Panc1 (cell line): Measurements from ENCODE around the gene POLR3K. TPM values are rescaled to one million over a fixed set of nuclear protein-coding genes. Genes with fewer than 3 reads are reported as not detected.

ENCODE experiments used
- ATAC-seq: fragments of 200-7000 bp; cut with Tn5 transposase; 2 replicates; pipeline ENCODE4 v1.9.1; 2020; ENCODE audit warnings: mild to moderate bottlenecking, moderate library complexity
- BruUV-seq: library from RNA; stranded (reverse); fragments of 400-500 nt; replicated peaks from 2 replicates; lab custom pipeline; 2021; lab: Mats Ljungman, UMichigan
- CTCF ChIA-PET: fragments of 300-600 bp; sonication (Branson Sonifier 250); formaldehyde crosslinking; loops from one replicate; lab custom pipeline; 2022; ENCODE audit warnings: antibody characterized with exemption; lab: Charles Lee
- POLR2A ChIA-PET: fragments of 300-600 bp; sonication (Branson Sonifier 250); formaldehyde crosslinking; loops from one replicate; lab custom pipeline; 2022; ENCODE audit warnings: antibody characterized with exemption; lab: Charles Lee
- DNase-seq: peaks from one replicate; pipeline ENCODE4 v3.0.0-alpha.2; 2010; ENCODE audit warnings: low read depth, low spot score
- H3K27ac ChIP-seq: 2 replicates; pipeline ENCODE4 v1.5.1; 2011; ENCODE audit warnings: mild to moderate bottlenecking, low read length, inconsistent platforms
- H3K27me3 ChIP-seq: fragments of 200-500 bp; sonication (Bioruptor generic); 2 replicates; pipeline ENCODE4 v1.6.0; 2014; ENCODE audit warnings: low read length, inconsistent platforms; ENCODE audit not compliant: control insufficient read depth, insufficient read depth
- H3K36me3 ChIP-seq: fragments of 200-500 bp; sonication (Bioruptor generic); 2 replicates; pipeline ENCODE4 v1.5.1; 2014; ENCODE audit warnings: inconsistent platforms, mild to moderate bottlenecking, low read length, moderate library complexity; ENCODE audit not compliant: control insufficient read depth, insufficient read depth
- H3K4me1 ChIP-seq: 2 replicates; pipeline ENCODE4 v1.5.1; 2011; ENCODE audit warnings: inconsistent platforms, mild to moderate bottlenecking, low read length, moderate library complexity; ENCODE audit not compliant: control insufficient read depth, insufficient read depth
- H3K4me3 ChIP-seq, 2 experiments: 2 replicates each; pipeline ENCODE4 v1.5.1; 2011 to 2012; ENCODE audit warnings: low read depth in 2 of 2, low read length in 2 of 2, mild to moderate bottlenecking in 2 of 2, inconsistent platforms in 1 of 2, moderate library complexity in 1 of 2
- H3K9me3 ChIP-seq: fragments of 200-500 bp; sonication (Bioruptor generic); 2 replicates; pipeline ENCODE4 v1.5.1; 2014; ENCODE audit warnings: low read depth, mild to moderate bottlenecking, inconsistent platforms, low read length, moderate library complexity; ENCODE audit not compliant: control insufficient read depth, insufficient read depth
- CTCF ChIP-seq: fragments of 450-650 bp; IDR thresholded peaks from 2 replicates; pipeline ENCODE4 v1.5.1; 2017; ENCODE audit warnings: mild to moderate bottlenecking
- POLR2AphosphoS5 ChIP-seq: IDR thresholded peaks from 2 replicates; pipeline ENCODE4 v1.6.1; 2012; ENCODE audit warnings: mild to moderate bottlenecking, low read depth, low read length, moderate library complexity
- REST ChIP-seq, 2 experiments: IDR thresholded peaks; 2 replicates each; pipeline ENCODE4 v1.6.1; 2011 to 2012; ENCODE audit warnings: low read depth in 2 of 2, control low read depth in 1 of 2, low read length in 1 of 2, mild to moderate bottlenecking in 1 of 2, moderate library complexity in 1 of 2; ENCODE audit not compliant: insufficient read depth in 1 of 2
- SIN3A ChIP-seq: IDR thresholded peaks from 2 replicates; pipeline ENCODE4 v1.6.1; 2012; ENCODE audit warnings: low read depth, mild to moderate bottlenecking, low read length, moderate library complexity, borderline replicate concordance; ENCODE audit not compliant: insufficient read depth
- TCF7L2 ChIP-seq: IDR thresholded peaks from 2 replicates; pipeline ENCODE4 v1.6.1; 2011; ENCODE audit warnings: mild to moderate bottlenecking, low read depth, low read length, inconsistent platforms
- in situ Hi-C: cut with HindIII; loops from 2 replicates; pipeline ENCODE4 v1.10.0; 2016; ENCODE audit warnings: low sequenced_read_pairs, low pct_unique_long_range_greater_than_20kb
- intact Hi-C: fragments of 100-400 bp; cut with micrococcal nuclease; formaldehyde crosslinking; loops from one replicate; pipeline ENCODE4 v1.10.0; 2022; ENCODE audit not compliant: unreplicated experiment
- total RNA-seq: library from RNA; stranded (reverse); gene quantifications from one replicate; pipeline ENCODE4 v1.2.1, GENCODE V29; 2021; ENCODE audit not compliant: unreplicated experiment

The POLR3K gene
- total RNA-seq, 1 experiment from 2014 or later: 35.7 TPM

- no peaks in the 10 kb centered on the region for H3K9me3 ChIP-seq
- ChIA-PET CTCF (interaction anchor here (0.9 kb wide), 1 partner anchor 25 kb away, joined by 3 read pairs; no protein-coding TSS in a partner anchor), POLR2A (no interaction called here)
- H3K27ac ChIP-seq: peak overlapping the region; percentile 71
- ATAC-seq: peak; percentile 64
- no peaks in the 10 kb centered on the region for H3K27me3 ChIP-seq
- no peaks in the 10 kb centered on the region for H3K36me3 ChIP-seq
- peaks cover 62% of the 10 kb centered on the region for H3K4me1 ChIP-seq
- BruUV-seq: no TSS peak
- TF ChIP-seq POLR2AphosphoS5 (0 out of 2 replicates have a peak, but pooled peaks have one; percentile 42), SIN3A (no peak)
- in situ Hi-C loops (no loop called here), intact Hi-C loops (no loop called here)
- DNase-seq: no peak
- H3K4me3 ChIP-seq: peak overlapping the region; percentile 65 to 72
These were observed 18.4 kb upstream of the POLR3K start for GRCh38 chr16:71540-72401.

DNA sequence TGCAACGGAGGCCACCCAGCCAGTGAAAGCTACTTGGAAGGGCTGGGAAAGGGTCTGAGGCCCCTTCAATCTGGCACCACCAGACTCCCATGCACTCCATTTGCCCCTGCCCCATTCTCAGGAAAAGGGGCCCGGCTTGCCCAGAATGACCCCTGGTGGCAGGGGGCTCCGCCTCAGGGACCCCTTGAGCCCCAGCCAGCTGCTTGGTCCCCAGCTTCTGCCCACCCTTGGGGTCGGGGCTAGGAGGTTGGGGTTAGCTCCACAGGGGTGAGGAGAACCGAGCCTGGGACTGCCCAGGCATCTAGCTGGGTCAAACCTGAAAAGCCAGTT, 17.8 kb upstream of the POLR3K start:
- ChIA-PET POLR2A (no interaction called here), CTCF (interaction anchor here (0.9 kb wide), 1 partner anchor 26 kb away, joined by 3 read pairs; no protein-coding TSS in a partner anchor)
- DNase-seq: no peak
- in situ Hi-C loops: no loop called here
- Histone ChIP-seq H3K4me1 (peaks cover 59% of the 10 kb centered on the region), H3K36me3 (no peaks in the 10 kb centered on the region), H3K9me3 (no peaks in the 10 kb centered on the region), H3K27me3 (no peaks in the 10 kb centered on the region), H3K27ac (peak overlapping the region; percentile 71), H3K4me3 (peak overlapping the region; percentile 65 to 72)
- no peak for ATAC-seq
- TF ChIP-seq TCF7L2: no peak
- no peak for TF ChIP-seq POLR2AphosphoS5
- TF ChIP-seq SIN3A: no peak
- no peak for TF ChIP-seq REST (IDR thresholded peaks at IDR 0.05; ENCODE audit: insufficient read depth in 1 of 2, low read depth in 2 of 2, low read length in 1 of 2)
- TF ChIP-seq CTCF: no peak
- intact Hi-C loops: no loop called here
- TSS peak; percentile 54 for BruUV-seq

DNA sequence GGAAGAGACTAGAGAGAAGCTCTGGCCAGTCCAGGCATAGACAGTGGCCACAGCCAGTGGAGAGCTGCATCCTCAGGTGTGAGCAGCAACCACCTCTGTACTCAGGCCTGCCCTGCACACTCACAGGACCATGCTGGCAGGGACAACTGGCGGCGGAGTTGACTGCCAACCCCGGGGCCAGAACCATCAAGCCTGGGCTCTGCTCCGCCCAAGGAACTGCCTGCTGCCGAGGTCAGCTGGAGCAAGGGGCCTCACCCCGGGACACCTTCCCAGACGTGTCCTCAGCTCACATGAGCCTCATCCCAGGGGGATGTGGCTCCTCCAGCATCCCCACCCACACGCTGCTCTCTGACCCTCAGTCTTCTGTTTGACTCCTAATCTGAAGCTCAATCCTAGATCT, 15.8 kb upstream of the POLR3K start:
- TF ChIP-seq CTCF (no peak), TCF7L2 (no peak), SIN3A (no peak), POLR2AphosphoS5 (no peak), REST (IDR thresholded peaks at IDR 0.05; ENCODE audit: insufficient read depth in 1 of 2, low read depth in 2 of 2, low read length in 1 of 2) (no peak)
- ChIA-PET POLR2A (no interaction called here), CTCF (no interaction called here)
- no peak overlapping the region for H3K4me3 ChIP-seq
- H3K9me3 ChIP-seq: no peaks in the 10 kb centered on the region
- H3K27ac ChIP-seq: no peak overlapping the region
- in situ Hi-C loops: no loop called here
- ATAC-seq (no peak), DNase-seq (no peak)
- no TSS peak for BruUV-seq
- no peaks in the 10 kb centered on the region for H3K36me3 ChIP-seq
- H3K27me3 ChIP-seq: no peaks in the 10 kb centered on the region
- intact Hi-C loops: no loop called here
- peaks cover 51% of the 10 kb centered on the region for H3K4me1 ChIP-seq
